ENCODE data around the gene SCEL. TPM values are rescaled to one million over a fixed set of nuclear protein-coding genes. Genes with fewer than 3 reads are reported as not detected.

SCEL gene
- polyA plus RNA-seq, 2 of the 4 experiments (the other 2 are of a cell fraction), result 0.06 to 1.4 TPM

DNA sequence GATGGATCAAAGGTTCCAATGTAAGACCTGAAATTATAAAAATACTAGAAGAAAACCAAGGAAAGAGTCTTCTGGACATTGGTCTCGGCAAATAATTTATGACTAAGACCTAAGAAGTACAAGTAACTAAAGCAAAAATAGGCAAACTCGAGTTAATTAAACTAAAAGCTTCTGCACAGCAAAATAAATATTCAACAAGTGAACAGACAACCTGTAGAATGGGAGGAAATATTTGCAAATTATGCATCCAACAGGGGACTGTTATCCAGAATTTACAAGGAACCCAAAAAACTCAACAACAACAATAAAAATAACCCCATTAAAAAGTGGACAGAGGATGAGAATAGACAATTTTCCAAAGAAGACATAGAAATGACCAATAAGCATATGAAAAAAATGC is 152.3 kb downstream of the SCEL start:
- no peaks in the 10 kb centered on the region for H3K4me1 ChIP-seq
- DNase-seq (ENCODE audit: low read depth in 1 of 2, low spot score in 1 of 2) (no peak), ATAC-seq (no peak), FAIRE-seq (no peak)
- no peak overlapping the region for H3K4me3 ChIP-seq
- CTCF ChIA-PET, result no interaction called here
- 9% methylated on average over 2 of the region's 2 CpGs for WGBS (ENCODE audit: missing lambda C conversion rate)
- TF ChIP-seq MYC (IDR thresholded peaks at IDR 0.05; ENCODE audit: borderline replicate concordance, low read length) (no peak), FOSB (CRISPR knock-in tag; IDR thresholded peaks at IDR 0.05) (no peak), POLR2A (IDR thresholded peaks at IDR 0.05; ENCODE audit: low read length) (no peak), PHF8 (IDR thresholded peaks at IDR 0.05; ENCODE audit: borderline replicate concordance, low read depth) (no peak), GATA3 (IDR thresholded peaks at IDR 0.05; ENCODE audit: borderline replicate concordance) (no peak), MAFK (IDR thresholded peaks at IDR 0.05; ENCODE audit: partially characterized antibody) (no peak), SREBF2 (IDR thresholded peaks at IDR 0.05) (no peak), HDAC2 (IDR thresholded peaks at IDR 0.05) (no peak), NFE2L2 (conservative IDR thresholded peaks at IDR 0.05; ENCODE audit: low read length) (no peak), JUN (IDR thresholded peaks at IDR 0.05) (no peak), HEYL (CRISPR knock-in tag; IDR thresholded peaks at IDR 0.05) (no peak)
- TF ChIP-seq, protein P1, sequence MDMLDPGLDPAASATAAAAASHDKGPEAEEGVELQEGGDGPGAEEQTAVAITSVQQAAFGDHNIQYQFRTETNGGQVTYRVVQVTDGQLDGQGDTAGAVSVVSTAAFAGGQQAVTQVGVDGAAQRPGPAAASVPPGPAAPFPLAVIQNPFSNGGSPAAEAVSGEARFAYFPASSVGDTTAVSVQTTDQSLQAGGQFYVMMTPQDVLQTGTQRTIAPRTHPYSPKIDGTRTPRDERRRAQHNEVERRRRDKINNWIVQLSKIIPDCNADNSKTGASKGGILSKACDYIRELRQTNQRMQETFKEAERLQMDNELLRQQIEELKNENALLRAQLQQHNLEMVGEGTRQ (IDR thresholded peaks at IDR 0.05), result no peak
- H3K4me2 ChIP-seq, result no peak overlapping the region
- H3K9me3 ChIP-seq, result no peaks in the 10 kb centered on the region
- POLR2A ChIA-PET, result no interaction called here
- H3K27ac ChIP-seq, result no peak overlapping the region

DNA sequence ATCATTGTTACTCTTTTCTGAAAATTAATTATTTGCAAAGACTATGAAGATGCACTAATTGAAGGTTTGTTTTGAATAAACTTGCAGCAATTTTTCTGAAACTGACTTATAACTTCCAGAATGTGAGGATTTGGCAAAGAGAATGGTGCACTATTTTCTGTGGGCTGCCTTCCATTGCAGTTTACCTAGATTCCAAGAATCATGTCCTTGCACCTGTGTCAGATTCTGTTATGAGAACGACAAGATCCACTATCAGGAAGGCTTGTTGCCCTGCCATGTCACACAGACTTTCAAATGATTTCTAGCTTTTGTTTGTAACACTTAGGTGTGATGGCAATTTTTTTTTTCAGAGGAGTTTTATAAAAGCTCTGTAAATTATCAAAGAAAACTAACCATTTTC is 156.4 kb downstream of the SCEL start:
- DNase-seq (ENCODE audit: low read depth in 1 of 2, low spot score in 1 of 2), result no peak
- no peak overlapping the region for H3K4me2 ChIP-seq
- H3K4me3 ChIP-seq, result no peak overlapping the region
- 5% methylated on average over 1 of the region's 1 CpG for WGBS (ENCODE audit: missing lambda C conversion rate)
- no peak for FAIRE-seq
- H3K4me1 ChIP-seq, result no peaks in the 10 kb centered on the region
- ChIA-PET CTCF (no interaction called here), POLR2A (no interaction called here)
- no peaks in the 10 kb centered on the region for H3K9me3 ChIP-seq
- no peak for ATAC-seq
- no peak for TF ChIP-seq FOSB (CRISPR knock-in tag; IDR thresholded peaks at IDR 0.05)
- no peak for TF ChIP-seq ZC3H11A (IDR thresholded peaks at IDR 0.05)
- TF ChIP-seq JUN (IDR thresholded peaks at IDR 0.05), result no peak
- TF ChIP-seq EHF (CRISPR knock-in tag; IDR thresholded peaks at IDR 0.05), result no peak
- no peak for TF ChIP-seq TP53 (CRISPR knock-in tag; IDR thresholded peaks at IDR 0.05)
- TF ChIP-seq NR3C1 (IDR thresholded peaks at IDR 0.05), result no peak
- TF ChIP-seq RFX5 (IDR thresholded peaks at IDR 0.05), result no peak
- TF ChIP-seq HOXB5 (CRISPR knock-in tag; IDR thresholded peaks at IDR 0.05), result no peak
- no peak for TF ChIP-seq RCOR1 (IDR thresholded peaks at IDR 0.05; ENCODE audit: low read depth, low read length)
- no peak for TF ChIP-seq NFE2L2 (conservative IDR thresholded peaks at IDR 0.05; ENCODE audit: low read length)
- TF ChIP-seq CEBPB (IDR thresholded peaks at IDR 0.05), result no peak
- no peak for TF ChIP-seq CBX8 (IDR thresholded peaks at IDR 0.05)
- TF ChIP-seq, protein P2, sequence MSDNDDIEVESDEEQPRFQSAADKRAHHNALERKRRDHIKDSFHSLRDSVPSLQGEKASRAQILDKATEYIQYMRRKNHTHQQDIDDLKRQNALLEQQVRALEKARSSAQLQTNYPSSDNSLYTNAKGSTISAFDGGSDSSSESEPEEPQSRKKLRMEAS (IDR thresholded peaks at IDR 0.05), result no peak
- TF ChIP-seq ZNF302 (CRISPR knock-in tag; IDR thresholded peaks at IDR 0.05), result no peak
- TF ChIP-seq MAFK (IDR thresholded peaks at IDR 0.05; ENCODE audit: partially characterized antibody), result no peak
- TF ChIP-seq ESRRA (IDR thresholded peaks at IDR 0.05; ENCODE audit: borderline replicate concordance, low read length), result no peak
- TF ChIP-seq HOXA7 (CRISPR knock-in tag; IDR thresholded peaks at IDR 0.05), result no peak
- TF ChIP-seq FOSL2 (IDR thresholded peaks at IDR 0.05), result no peak
- no peak for TF ChIP-seq FOSL2 (CRISPR knock-in tag; IDR thresholded peaks at IDR 0.05)
- H3K27ac ChIP-seq, result no peak overlapping the region

DNA sequence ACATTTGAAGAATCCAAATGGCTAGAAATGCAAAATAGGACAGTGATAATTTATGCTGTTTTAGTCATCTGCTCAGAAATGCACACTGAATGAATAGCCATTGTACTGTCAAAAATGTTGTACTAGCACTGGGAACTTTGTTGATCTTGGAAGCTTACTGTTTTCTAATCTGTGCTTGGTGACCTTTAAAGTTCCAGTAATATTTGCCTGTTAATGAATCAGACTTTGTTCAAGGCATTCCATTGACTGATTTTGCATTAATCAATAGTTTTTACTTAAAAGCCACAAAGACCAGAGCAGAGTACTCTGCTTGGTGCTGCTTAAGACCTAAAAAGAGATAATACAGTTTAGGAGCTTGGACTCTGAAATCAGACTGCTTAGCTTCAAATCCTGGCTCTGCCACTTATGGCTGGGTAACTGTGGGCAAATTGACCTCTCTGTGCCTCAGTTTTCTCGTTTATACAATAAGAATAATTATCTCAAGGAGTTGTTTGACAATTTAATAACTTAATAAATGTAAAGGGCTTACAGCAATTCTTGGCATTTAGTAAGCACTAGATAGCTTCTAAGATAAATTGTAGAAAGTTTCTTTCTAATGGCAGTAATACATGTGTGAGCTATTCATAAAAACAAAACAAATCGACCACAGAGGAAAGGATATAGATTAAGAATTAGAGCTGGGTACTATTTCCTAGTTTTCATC is 157.4 kb downstream of the SCEL start:
- DNase-seq (ENCODE audit: low read depth in 1 of 2, low spot score in 1 of 2) (no peak), ATAC-seq (no peak)
- CTCF ChIA-PET, result no interaction called here

More for the DNA sequence above, 157.4 kb downstream of the SCEL start:
- no peak overlapping the region for H3K4me2 ChIP-seq
- H3K4me3 ChIP-seq, result no peak overlapping the region
- TF ChIP-seq HOXA7 (CRISPR knock-in tag; IDR thresholded peaks at IDR 0.05) (no peak), EP300 (IDR thresholded peaks at IDR 0.05) (no peak), RARB (CRISPR knock-in tag; IDR thresholded peaks at IDR 0.05) (no peak), KDM5A (IDR thresholded peaks at IDR 0.05) (no peak), MAZ (IDR thresholded peaks at IDR 0.05; ENCODE audit: borderline replicate concordance, low read depth, low read length) (no peak)
- TF ChIP-seq, protein P2 (IDR thresholded peaks at IDR 0.05), result no peak
- TF ChIP-seq, protein P3, sequence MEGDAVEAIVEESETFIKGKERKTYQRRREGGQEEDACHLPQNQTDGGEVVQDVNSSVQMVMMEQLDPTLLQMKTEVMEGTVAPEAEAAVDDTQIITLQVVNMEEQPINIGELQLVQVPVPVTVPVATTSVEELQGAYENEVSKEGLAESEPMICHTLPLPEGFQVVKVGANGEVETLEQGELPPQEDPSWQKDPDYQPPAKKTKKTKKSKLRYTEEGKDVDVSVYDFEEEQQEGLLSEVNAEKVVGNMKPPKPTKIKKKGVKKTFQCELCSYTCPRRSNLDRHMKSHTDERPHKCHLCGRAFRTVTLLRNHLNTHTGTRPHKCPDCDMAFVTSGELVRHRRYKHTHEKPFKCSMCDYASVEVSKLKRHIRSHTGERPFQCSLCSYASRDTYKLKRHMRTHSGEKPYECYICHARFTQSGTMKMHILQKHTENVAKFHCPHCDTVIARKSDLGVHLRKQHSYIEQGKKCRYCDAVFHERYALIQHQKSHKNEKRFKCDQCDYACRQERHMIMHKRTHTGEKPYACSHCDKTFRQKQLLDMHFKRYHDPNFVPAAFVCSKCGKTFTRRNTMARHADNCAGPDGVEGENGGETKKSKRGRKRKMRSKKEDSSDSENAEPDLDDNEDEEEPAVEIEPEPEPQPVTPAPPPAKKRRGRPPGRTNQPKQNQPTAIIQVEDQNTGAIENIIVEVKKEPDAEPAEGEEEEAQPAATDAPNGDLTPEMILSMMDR (IDR thresholded peaks at IDR 0.05), result no peak
- no peak for FAIRE-seq
- H3K27ac ChIP-seq, result no peak overlapping the region
- POLR2A ChIA-PET, result interaction anchor here (0.6 kb wide), 1 partner anchor 366 kb away, joined by 3 read pairs; the partner anchor contains the start of gene MYCBP2
- 0% methylated on average over 2 of the region's 2 CpGs for WGBS (ENCODE audit: missing lambda C conversion rate)
- H3K4me1 ChIP-seq, result no peaks in the 10 kb centered on the region
- H3K9me3 ChIP-seq, result no peaks in the 10 kb centered on the region
